ENCODE measurements around the gene PAM. TPM values are rescaled to one million over a fixed set of nuclear protein-coding genes. Genes with fewer than 3 reads are reported as not detected.

The PAM gene
- total and polyA plus RNA-seq, 2 of the 13 experiments (the other 11 are each of a cell fraction or from before 2014, with no cell fraction given): 20.2 to 79.1 TPM

DNA sequence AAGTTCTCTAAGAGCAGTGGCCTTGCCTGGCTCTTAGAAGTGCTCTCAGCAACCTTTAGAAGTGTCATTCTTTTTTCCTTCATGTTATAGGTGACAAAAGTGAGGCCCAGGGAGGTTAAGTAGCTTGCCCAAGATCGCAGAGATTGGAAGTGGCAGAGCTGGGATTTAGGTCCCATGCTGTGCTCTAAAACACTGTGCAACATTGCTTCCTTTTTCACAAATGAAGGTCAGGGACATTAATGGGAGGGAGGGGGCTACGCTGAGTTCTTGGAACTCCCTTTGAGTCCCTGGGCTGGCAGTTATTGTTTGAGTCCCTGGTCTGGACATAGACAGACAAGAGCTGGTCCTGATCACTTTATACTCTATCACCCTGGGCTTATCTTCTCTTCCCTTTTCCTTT, 45.3 kb downstream of the PAM start:
- 77% methylated on average over 2 of the region's 2 CpGs for WGBS (ENCODE audit: low lambda C conversion rate)
- POLR2A ChIA-PET: no interaction called here
- ATAC-seq (no peak), FAIRE-seq (no peak), DNase-seq (ENCODE audit: low spot score) (no peak)
- intact Hi-C loops (cut with micrococcal nuclease; ENCODE audit: unreplicated experiment): no loop called here
- Histone ChIP-seq H3K79me2 (ENCODE audit: insufficient read depth, low read length) (no peaks in the 10 kb centered on the region), H3K9ac (ENCODE audit: insufficient read depth, low read depth, low read length) (no peak overlapping the region), H4K20me1 (ENCODE audit: insufficient read depth, low read length) (no peaks in the 10 kb centered on the region), H3K4me3 (replicated peaks in 1 of 3; ENCODE audit: insufficient read depth in 1 of 3, low read depth in 2 of 3, low read length in 3 of 3) (no peak overlapping the region), H3K36me3 (replicated peaks in 1 of 2; ENCODE audit: control insufficient read depth in 1 of 2, insufficient read depth in 2 of 2, low read length in 2 of 2) (no peaks in the 10 kb centered on the region), H3K4me1 (ENCODE audit: insufficient read depth, low read length) (peaks cover 16% of the 10 kb centered on the region), H3K27ac (ENCODE audit: extremely low read length, insufficient read depth, low read length) (no peak overlapping the region), H3K27me3 (ENCODE audit: control insufficient read depth in 1 of 2, insufficient read depth in 2 of 2, low read length in 2 of 2) (no peaks in the 10 kb centered on the region), H3K9me3 (ENCODE audit: low read length) (no peaks in the 10 kb centered on the region), H2AFZ (ENCODE audit: low read length) (no peak overlapping the region), H3K4me2 (ENCODE audit: low read depth, low read length) (no peak overlapping the region)
- in situ Hi-C loops (cut with HindIII; ENCODE audit: extremely low pct_ligation_motif_present, low pct_unique_long_range_greater_than_20kb): no loop called here
- CTCF ChIA-PET (ENCODE audit: low intra/inter-chr PET ratio, low total read pairs): no interaction called here
- BruUV-seq (replicated peaks): no TSS peak
- TF ChIP-seq HMG20A (CRISPR knock-in tag; IDR thresholded peaks at IDR 0.05; ENCODE audit: borderline replicate concordance) (no peak), NR2F1 (CRISPR knock-in tag; IDR thresholded peaks at IDR 0.05) (no peak), CREB1 (IDR thresholded peaks at IDR 0.05) (no peak), CREB1 (CRISPR knock-in tag; IDR thresholded peaks at IDR 0.05) (no peak), ZBTB7B (CRISPR knock-in tag; IDR thresholded peaks at IDR 0.05) (no peak), NCOA1 (CRISPR knock-in tag; IDR thresholded peaks at IDR 0.05) (no peak)
- TF ChIP-seq, protein P1, sequence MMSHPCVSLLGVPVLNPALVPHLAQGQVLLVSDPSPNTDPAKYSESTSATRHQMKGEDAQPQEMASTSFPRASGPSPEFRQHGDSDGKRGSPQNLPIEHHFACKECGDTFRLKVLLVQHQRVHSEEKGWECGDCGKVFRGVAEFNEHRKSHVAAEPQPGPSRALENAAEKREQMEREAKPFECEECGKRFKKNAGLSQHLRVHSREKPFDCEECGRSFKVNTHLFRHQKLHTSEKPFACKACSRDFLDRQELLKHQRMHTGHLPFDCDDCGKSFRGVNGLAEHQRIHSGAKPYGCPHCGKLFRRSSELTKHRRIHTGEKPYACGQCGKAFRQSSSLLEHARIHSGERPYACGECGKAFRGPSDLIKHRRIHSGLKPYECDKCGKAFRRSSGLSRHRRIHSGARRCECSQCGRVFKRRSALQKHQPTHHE (CRISPR knock-in tag; IDR thresholded peaks at IDR 0.05; ENCODE audit: borderline replicate concordance): no peak
- TF ChIP-seq, protein P2, sequence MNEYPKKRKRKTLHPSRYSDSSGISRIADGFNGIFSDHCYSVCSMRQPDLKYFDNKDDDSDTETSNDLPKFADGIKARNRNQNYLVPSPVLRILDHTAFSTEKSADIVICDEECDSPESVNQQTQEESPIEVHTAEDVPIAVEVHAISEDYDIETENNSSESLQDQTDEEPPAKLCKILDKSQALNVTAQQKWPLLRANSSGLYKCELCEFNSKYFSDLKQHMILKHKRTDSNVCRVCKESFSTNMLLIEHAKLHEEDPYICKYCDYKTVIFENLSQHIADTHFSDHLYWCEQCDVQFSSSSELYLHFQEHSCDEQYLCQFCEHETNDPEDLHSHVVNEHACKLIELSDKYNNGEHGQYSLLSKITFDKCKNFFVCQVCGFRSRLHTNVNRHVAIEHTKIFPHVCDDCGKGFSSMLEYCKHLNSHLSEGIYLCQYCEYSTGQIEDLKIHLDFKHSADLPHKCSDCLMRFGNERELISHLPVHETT (CRISPR knock-in tag; conservative IDR thresholded peaks at IDR 0.05): no peak
- TF ChIP-seq, protein P3, sequence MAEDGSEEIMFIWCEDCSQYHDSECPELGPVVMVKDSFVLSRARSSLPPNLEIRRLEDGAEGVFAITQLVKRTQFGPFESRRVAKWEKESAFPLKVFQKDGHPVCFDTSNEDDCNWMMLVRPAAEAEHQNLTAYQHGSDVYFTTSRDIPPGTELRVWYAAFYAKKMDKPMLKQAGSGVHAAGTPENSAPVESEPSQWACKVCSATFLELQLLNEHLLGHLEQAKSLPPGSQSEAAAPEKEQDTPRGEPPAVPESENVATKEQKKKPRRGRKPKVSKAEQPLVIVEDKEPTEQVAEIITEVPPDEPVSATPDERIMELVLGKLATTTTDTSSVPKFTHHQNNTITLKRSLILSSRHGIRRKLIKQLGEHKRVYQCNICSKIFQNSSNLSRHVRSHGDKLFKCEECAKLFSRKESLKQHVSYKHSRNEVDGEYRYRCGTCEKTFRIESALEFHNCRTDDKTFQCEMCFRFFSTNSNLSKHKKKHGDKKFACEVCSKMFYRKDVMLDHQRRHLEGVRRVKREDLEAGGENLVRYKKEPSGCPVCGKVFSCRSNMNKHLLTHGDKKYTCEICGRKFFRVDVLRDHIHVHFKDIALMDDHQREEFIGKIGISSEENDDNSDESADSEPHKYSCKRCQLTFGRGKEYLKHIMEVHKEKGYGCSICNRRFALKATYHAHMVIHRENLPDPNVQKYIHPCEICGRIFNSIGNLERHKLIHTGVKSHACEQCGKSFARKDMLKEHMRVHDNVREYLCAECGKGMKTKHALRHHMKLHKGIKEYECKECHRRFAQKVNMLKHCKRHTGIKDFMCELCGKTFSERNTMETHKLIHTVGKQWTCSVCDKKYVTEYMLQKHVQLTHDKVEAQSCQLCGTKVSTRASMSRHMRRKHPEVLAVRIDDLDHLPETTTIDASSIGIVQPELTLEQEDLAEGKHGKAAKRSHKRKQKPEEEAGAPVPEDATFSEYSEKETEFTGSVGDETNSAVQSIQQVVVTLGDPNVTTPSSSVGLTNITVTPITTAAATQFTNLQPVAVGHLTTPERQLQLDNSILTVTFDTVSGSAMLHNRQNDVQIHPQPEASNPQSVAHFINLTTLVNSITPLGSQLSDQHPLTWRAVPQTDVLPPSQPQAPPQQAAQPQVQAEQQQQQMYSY (CRISPR knock-in tag; IDR thresholded peaks at IDR 0.05): no peak
- TF ChIP-seq, protein P4, sequence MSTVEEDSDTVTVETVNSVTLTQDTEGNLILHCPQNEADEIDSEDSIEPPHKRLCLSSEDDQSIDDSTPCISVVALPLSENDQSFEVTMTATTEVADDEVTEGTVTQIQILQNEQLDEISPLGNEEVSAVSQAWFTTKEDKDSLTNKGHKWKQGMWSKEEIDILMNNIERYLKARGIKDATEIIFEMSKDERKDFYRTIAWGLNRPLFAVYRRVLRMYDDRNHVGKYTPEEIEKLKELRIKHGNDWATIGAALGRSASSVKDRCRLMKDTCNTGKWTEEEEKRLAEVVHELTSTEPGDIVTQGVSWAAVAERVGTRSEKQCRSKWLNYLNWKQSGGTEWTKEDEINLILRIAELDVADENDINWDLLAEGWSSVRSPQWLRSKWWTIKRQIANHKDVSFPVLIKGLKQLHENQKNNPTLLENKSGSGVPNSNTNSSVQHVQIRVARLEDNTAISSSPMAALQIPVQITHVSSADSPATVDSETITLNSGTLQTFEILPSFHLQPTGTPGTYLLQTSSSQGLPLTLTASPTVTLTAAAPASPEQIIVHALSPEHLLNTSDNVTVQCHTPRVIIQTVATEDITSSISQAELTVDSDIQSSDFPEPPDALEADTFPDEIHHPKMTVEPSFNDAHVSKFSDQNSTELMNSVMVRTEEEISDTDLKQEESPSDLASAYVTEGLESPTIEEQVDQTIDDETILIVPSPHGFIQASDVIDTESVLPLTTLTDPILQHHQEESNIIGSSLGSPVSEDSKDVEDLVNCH (CRISPR knock-in tag; IDR thresholded peaks at IDR 0.05): no peak
- TF ChIP-seq, protein P5, sequence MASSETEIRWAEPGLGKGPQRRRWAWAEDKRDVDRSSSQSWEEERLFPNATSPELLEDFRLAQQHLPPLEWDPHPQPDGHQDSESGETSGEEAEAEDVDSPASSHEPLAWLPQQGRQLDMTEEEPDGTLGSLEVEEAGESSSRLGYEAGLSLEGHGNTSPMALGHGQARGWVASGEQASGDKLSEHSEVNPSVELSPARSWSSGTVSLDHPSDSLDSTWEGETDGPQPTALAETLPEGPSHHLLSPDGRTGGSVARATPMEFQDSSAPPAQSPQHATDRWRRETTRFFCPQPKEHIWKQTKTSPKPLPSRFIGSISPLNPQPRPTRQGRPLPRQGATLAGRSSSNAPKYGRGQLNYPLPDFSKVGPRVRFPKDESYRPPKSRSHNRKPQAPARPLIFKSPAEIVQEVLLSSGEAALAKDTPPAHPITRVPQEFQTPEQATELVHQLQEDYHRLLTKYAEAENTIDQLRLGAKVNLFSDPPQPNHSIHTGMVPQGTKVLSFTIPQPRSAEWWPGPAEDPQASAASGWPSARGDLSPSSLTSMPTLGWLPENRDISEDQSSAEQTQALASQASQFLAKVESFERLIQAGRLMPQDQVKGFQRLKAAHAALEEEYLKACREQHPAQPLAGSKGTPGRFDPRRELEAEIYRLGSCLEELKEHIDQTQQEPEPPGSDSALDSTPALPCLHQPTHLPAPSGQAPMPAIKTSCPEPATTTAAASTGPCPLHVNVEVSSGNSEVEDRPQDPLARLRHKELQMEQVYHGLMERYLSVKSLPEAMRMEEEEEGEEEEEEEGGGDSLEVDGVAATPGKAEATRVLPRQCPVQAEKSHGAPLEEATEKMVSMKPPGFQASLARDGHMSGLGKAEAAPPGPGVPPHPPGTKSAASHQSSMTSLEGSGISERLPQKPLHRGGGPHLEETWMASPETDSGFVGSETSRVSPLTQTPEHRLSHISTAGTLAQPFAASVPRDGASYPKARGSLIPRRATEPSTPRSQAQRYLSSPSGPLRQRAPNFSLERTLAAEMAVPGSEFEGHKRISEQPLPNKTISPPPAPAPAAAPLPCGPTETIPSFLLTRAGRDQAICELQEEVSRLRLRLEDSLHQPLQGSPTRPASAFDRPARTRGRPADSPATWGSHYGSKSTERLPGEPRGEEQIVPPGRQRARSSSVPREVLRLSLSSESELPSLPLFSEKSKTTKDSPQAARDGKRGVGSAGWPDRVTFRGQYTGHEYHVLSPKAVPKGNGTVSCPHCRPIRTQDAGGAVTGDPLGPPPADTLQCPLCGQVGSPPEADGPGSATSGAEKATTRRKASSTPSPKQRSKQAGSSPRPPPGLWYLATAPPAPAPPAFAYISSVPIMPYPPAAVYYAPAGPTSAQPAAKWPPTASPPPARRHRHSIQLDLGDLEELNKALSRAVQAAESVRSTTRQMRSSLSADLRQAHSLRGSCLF (CRISPR knock-in tag; IDR thresholded peaks at IDR 0.05; ENCODE audit: borderline replicate concordance): no peak
